HG03575 (cell line): ENCODE results near the gene DUT.
"Not testable (repeated sequence)": the region's sequence is repeated elsewhere in the genome, so short reads cannot be mapped to it uniquely, and the experiment has no call there.

ENCODE experiments used
- ATAC-seq: cut with Tn5 transposase; IDR thresholded peaks from one replicate; pipeline ENCODE4 v1.9.1; 2021; ENCODE audit not compliant: unreplicated experiment, insufficient number of reproducible peaks, low FRiP score; ENCODE audit errors: extremely low read depth

The DUT gene

GRCh38 chr15:48324949-48325348, 6.3 kb upstream of the DUT start:
- ATAC-seq, result no peak

- no peak for ATAC-seq
These were observed 5.8 kb upstream of the DUT start for GRCh38 chr15:48325400-48325799.

- ATAC-seq, result not testable (repeated sequence)
These were observed 5.0 kb upstream of the DUT start for GRCh38 chr15:48326180-48326579.

GRCh38 chr15:48330105-48330785, 984 bp upstream of the DUT start:
- no peak for ATAC-seq

GRCh38 chr15:48331796-48332641, 790 bp downstream of the DUT start:
- peak; percentile 7 for ATAC-seq

GRCh38 chr15:48332642-48333034, 1.4 kb downstream of the DUT start:
- no peak for ATAC-seq

GRCh38 chr15:48333540-48333939, 2.3 kb downstream of the DUT start:
- ATAC-seq, result no peak

- no peak for ATAC-seq
These were observed 3.0 kb downstream of the DUT start for GRCh38 chr15:48334260-48334659.

- no peak for ATAC-seq
These were observed 5.7 kb downstream of the DUT start for GRCh38 chr15:48336940-48337339.

- ATAC-seq, result no peak
These were observed 6.4 kb downstream of the DUT start for GRCh38 chr15:48337607-48338006.

- no peak for ATAC-seq
These were observed 8.9 kb downstream of the DUT start for GRCh38 chr15:48340111-48340510.

GRCh38 chr15:48343865-48344264, 12.6 kb downstream of the DUT start:
- no peak for ATAC-seq

- no peak for ATAC-seq
These were observed 14.3 kb downstream of the DUT start for GRCh38 chr15:48345516-48345915.

- ATAC-seq, result no peak
These were observed 21.3 kb downstream of the DUT start for GRCh38 chr15:48352474-48353072.

GRCh38 chr15:48354694-48355303, 23.6 kb downstream of the DUT start:
- ATAC-seq, result no peak

GRCh38 chr15:48355377-48355776, 24.1 kb downstream of the DUT start:
- ATAC-seq, result no peak

- no peak for ATAC-seq
These were observed 27.3 kb downstream of the DUT start for GRCh38 chr15:48358229-48359152.

- ATAC-seq, result no peak
These were observed 29.6 kb downstream of the DUT start for GRCh38 chr15:48360841-48361240.

- ATAC-seq, result no peak
These were observed 30.5 kb downstream of the DUT start for GRCh38 chr15:48361685-48362084.
